HEK293 (cell line): Measurements from ENCODE around the gene LSM10.
A peak's percentile ranks its signal among the peaks of the same experiment; 100 is the strongest.

Source experiments
- ATF2 ChIP-seq: fragments of 450-650 bp; formaldehyde crosslinking; IDR thresholded peaks from 2 replicates; pipeline ENCODE4 v1.5.1; 2016; ENCODE audit warnings: missing biosample characterization, missing genetic modification characterization, low read depth
- BCL11A ChIP-seq: fragments of 450-650 bp; formaldehyde crosslinking; IDR thresholded peaks from 2 replicates; pipeline ENCODE4 v1.5.1; 2016; ENCODE audit warnings: low read depth, missing biosample characterization, missing genetic modification characterization
- PRDM1 ChIP-seq: fragments of 450-650 bp; formaldehyde crosslinking; IDR thresholded peaks from 2 replicates; pipeline ENCODE4; 2016; ENCODE audit warnings: missing biosample characterization, missing genetic modification characterization
- TCF7L2 ChIP-seq: IDR thresholded peaks from 2 replicates; pipeline ENCODE4 v1.6.1; 2011; ENCODE audit warnings: low read depth, mild to moderate bottlenecking, inconsistent platforms, low read length, moderate library complexity, borderline replicate concordance
- ZFHX2 ChIP-seq: fragments of 450-650 bp; formaldehyde crosslinking; conservative IDR thresholded peaks from 2 replicates; pipeline ENCODE4 v1.5.1; 2016; ENCODE audit warnings: missing biosample characterization, missing genetic modification characterization
- TF ChIP-seq, protein P1 (sequence below): fragments of 450-650 bp; formaldehyde crosslinking; IDR thresholded peaks from 2 replicates; pipeline ENCODE4 v1.5.1; 2016; ENCODE audit warnings: missing biosample characterization, missing genetic modification characterization
- TF ChIP-seq, protein P2 (sequence below): fragments of 450-650 bp; formaldehyde crosslinking; IDR thresholded peaks from 2 replicates; pipeline ENCODE4 v1.5.1; 2016; ENCODE audit warnings: missing biosample characterization, missing genetic modification characterization

DNA sequence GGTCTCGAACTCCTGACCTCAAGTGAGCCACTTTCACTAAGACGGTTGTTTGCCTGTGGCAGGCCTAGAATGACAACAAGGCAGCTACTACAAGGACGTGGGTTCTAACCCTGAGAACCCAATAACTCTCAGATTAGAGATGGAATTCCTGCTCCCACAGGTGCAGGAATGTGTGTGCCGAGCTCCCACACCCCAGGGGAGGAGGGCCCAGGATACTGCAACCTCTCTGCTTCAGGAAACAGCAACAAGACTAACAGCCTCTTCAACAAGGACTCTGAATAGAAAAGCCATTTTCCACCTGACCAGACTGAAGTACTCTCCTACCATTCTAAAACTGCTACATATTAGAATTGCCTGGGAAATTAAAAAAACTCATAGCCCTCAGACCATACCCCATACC is 4.9 kb downstream of the LSM10 start:
- TF ChIP-seq, protein P1, sequence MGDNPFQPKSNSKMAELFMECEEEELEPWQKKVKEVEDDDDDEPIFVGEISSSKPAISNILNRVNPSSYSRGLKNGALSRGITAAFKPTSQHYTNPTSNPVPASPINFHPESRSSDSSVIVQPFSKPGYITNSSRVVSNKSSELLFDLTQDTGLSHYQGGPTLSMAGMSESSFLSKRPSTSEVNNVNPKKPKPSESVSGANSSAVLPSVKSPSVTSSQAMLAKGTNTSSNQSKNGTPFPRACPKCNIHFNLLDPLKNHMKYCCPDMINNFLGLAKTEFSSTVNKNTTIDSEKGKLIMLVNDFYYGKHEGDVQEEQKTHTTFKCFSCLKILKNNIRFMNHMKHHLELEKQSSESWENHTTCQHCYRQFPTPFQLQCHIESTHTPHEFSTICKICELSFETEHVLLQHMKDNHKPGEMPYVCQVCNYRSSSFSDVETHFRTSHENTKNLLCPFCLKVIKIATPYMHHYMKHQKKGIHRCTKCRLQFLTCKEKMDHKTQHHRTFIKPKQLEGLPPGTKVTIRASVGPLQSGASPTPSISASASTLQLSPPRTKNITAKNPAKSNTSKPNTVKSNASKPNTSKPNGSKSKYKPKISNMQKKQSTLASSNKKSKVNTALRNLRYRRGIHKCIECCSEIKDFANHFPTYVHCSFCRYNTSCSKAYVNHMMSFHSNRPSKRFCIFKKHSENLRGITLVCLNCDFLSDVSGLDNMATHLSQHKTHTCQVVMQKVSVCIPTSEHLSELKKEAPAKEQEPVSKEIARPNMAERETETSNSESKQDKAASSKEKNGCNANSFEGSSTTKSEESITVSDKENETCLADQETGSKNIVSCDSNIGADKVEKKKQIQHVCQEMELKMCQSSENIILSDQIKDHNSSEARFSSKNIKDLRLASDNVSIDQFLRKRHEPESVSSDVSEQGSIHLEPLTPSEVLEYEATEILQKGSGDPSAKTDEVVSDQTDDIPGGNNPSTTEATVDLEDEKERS (tag by site-specific recombination) = no peak
- TF ChIP-seq, protein P2, sequence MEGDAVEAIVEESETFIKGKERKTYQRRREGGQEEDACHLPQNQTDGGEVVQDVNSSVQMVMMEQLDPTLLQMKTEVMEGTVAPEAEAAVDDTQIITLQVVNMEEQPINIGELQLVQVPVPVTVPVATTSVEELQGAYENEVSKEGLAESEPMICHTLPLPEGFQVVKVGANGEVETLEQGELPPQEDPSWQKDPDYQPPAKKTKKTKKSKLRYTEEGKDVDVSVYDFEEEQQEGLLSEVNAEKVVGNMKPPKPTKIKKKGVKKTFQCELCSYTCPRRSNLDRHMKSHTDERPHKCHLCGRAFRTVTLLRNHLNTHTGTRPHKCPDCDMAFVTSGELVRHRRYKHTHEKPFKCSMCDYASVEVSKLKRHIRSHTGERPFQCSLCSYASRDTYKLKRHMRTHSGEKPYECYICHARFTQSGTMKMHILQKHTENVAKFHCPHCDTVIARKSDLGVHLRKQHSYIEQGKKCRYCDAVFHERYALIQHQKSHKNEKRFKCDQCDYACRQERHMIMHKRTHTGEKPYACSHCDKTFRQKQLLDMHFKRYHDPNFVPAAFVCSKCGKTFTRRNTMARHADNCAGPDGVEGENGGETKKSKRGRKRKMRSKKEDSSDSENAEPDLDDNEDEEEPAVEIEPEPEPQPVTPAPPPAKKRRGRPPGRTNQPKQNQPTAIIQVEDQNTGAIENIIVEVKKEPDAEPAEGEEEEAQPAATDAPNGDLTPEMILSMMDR (tag by site-specific recombination) = no peak
- TF ChIP-seq ATF2 (tag by site-specific recombination) (no peak), ZFHX2 (tag by site-specific recombination) (no peak), BCL11A (no peak), TCF7L2 (no peak), PRDM1 (tag by site-specific recombination) (0 out of 2 replicates have a peak, but pooled peaks have one; percentile 2)
